Stimulated activated naive CD8-positive, alpha-beta T cell treated with anti-CD3 and anti-CD28 coated beads, Interleukin-15, amount 100 ng/mL, for 72 hours (primary cell): ENCODE data around the gene TSR3.

Experiments used
- ATAC-seq: fragments of 150-1000 bp; cut with Tn5 transposase; 2 replicates; pipeline ENCODE4 v1.10.0; 2021; ENCODE audit warnings: mild to moderate bottlenecking, moderate library complexity
- DNase-seq, 2 donors: peaks; one replicate each; pipeline ENCODE4 v3.0.0; 2021 to 2022
- H3K27ac Mint-ChIP-seq, 2 donors: one replicate each; pipeline ENCODE4 v1.8.0; 2022; ENCODE audit warnings: mild to moderate bottlenecking in 2 of 2, mixed read lengths in 2 of 2, moderate library complexity in 2 of 2
- H3K27me3 Mint-ChIP-seq: one replicate; pipeline ENCODE4 v1.8.0; 2022; ENCODE audit warnings: mixed read lengths
- H3K4me1 Mint-ChIP-seq: one replicate; pipeline ENCODE4 v1.8.0; 2022; ENCODE audit warnings: mild to moderate bottlenecking, mixed read lengths
- H3K4me3 Mint-ChIP-seq, 2 donors: one replicate each; pipeline ENCODE4 v1.8.0; 2022; ENCODE audit warnings: mild to moderate bottlenecking in 2 of 2, mixed read lengths in 2 of 2, moderate library complexity in 1 of 2
- H3K9me3 Mint-ChIP-seq, 2 donors: one replicate each; pipeline ENCODE4 v1.8.0; 2022; ENCODE audit warnings: mixed read lengths in 2 of 2

Gene TSR3

DNA sequence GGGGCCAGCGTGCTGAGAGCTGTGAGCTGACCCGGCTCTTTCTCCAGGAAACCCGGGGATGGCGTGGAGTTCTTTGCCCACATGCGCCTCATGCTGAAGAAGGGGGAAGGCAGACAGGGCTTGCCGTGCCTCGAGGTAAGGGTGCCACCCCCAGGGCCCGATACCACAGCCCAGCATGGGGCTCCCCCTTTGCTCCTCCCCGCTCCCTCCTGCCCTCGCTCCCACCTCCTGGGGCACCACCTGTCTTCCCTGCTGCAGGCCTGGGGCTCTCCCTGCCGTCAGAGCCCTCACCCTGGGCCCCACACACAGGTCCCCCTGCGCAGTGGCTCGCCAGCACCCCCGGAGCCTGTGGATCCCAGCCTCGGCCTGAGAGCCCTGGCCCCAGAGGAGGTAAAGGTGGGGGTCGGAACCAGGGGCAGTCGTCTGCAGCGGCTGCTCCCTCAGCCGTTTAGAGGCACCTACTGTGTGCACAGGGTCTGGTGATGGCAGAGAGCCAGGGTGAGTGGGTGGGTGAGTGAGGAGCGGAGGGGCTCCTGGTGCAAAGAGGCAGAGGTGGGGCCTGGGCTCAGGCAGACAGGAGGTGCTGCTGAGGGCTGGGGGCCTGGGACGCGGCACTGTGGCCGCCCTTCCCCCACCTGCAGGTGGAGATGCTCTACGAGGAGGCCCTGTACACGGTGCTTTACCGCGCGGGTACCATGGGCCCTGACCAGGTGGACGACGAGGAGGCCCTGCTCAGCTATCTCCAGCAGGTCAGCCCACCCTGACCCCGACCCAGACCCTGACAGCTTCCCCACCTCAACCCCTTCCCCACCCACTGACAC lies 12.6 kb downstream of the TSR3 start:
- Mint-ChIP-seq H3K9me3 (no peaks in the 10 kb centered on the region), H3K27ac (no peak overlapping the region), H3K4me3 (no peak overlapping the region), H3K27me3 (peaks cover 28% of the 10 kb centered on the region), H3K4me1 (peaks cover 50% of the 10 kb centered on the region)
- DNase-seq (no peak), ATAC-seq (no peak)

DNA sequence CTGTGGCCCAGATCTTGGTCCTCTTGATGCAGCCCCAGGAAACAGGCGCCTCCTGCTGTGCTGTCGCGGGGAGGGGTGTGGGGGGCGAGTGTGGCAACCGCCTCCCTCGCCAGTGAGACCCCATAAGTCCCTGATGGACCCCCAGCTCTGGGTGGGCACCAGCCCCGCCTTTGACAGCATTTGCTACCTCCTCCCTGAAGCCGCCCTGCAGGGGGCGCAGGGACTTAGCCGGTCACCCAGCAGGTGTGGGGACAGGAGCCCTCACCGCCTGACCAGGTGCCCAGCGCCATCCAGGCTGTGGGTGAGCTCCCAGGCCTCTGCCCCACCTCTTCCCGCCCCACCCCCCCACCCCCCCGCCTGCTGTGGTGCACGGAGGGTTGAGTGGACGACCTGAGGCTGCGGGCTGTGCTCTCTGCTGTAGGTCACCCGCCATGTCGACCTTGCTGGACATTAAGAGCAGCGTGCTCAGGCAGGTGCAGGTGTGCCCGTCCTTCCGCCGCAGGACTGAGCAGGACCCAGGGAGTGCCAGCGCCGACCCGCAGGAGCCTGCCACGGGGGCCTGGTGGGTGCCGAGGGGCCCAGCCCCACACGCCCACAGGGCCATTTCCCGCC lies 13.5 kb downstream of the TSR3 start:
- Mint-ChIP-seq H3K27ac (no peak overlapping the region), H3K4me3 (no peak overlapping the region), H3K4me1 (peaks cover 42% of the 10 kb centered on the region), H3K27me3 (peaks cover 28% of the 10 kb centered on the region), H3K9me3 (no peaks in the 10 kb centered on the region)
- DNase-seq (peak; percentile 34 to 43), ATAC-seq (no peak)

DNA sequence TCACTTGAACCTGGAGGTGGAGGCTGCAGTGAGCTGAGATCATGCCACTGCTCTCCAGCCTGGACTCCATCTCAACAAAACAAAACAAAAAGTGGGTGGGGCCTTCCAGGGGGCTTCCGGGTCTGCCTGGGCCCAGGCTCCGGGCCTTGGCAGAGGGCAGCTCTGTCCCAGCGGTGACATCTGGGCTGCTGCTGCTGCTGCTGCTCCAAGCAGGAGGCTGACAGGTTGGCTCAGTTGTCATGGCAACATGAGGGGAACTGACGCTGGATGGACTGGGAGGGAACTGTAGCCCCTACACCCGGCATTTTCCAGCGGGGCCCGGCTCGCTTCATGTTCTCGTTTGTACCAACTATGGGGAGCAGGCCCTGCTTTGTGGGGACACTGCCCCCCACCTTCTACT lies 14.2 kb downstream of the TSR3 start:
- no peaks in the 10 kb centered on the region for H3K9me3 Mint-ChIP-seq

DNA sequence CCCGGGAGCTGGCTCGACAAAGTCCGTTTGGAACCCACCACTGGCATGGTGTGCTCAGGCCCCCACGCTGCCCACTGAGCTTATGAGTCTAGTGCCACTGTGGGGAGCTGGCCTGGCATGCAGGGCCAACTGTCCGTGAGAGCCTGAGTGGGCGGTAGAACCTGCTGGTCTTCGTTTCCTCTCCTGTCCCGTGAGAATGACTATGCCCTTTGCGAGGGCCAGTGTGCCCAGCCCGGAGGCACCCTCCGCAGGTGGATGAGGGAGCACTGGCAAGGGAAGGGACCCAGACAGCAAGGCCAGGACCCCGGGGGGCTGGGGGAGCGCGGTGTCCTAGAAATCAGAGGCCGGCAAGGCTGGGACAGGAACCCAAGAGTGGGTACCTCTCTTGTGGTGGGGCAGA lies 15.1 kb downstream of the TSR3 start:
- no peak overlapping the region for H3K4me3 Mint-ChIP-seq
- ATAC-seq = no peak
- H3K9me3 Mint-ChIP-seq = no peaks in the 10 kb centered on the region
- no peak overlapping the region for H3K27ac Mint-ChIP-seq
- H3K27me3 Mint-ChIP-seq = peaks cover 44% of the 10 kb centered on the region
- peaks cover 40% of the 10 kb centered on the region for H3K4me1 Mint-ChIP-seq
- no peak for DNase-seq

More for the DNA sequence above, 14.2 kb downstream of the TSR3 start:
- no peak overlapping the region for H3K27ac Mint-ChIP-seq
- peaks cover 40% of the 10 kb centered on the region for H3K4me1 Mint-ChIP-seq
- ATAC-seq (no peak), DNase-seq (no peak)
- peaks cover 35% of the 10 kb centered on the region for H3K27me3 Mint-ChIP-seq
- no peak overlapping the region for H3K4me3 Mint-ChIP-seq

DNA sequence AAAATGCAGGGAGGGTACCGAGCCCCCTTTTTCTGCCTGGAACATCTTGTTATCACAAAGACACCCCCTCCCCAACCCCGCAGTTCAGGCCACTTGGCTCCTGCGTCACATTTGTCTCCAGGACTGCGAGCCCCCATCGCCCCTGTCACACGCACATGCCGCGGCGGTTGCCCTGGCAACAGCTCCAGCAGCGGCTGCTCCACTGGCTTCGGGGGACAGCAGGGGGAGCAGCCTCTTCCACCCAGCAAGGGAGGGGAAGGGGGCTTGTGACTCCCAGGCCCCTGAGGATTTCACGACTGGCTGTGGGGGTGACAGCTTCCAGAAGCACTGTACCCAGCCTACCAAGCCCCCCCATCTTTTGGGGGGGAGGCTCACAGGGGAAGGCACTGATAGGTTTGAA lies 15.7 kb downstream of the TSR3 start:
- no peaks in the 10 kb centered on the region for H3K9me3 Mint-ChIP-seq
- H3K27ac Mint-ChIP-seq = no peak overlapping the region
- DNase-seq (no peak), ATAC-seq (no peak)
- peaks cover 43% of the 10 kb centered on the region for H3K4me1 Mint-ChIP-seq
- H3K4me3 Mint-ChIP-seq = no peak overlapping the region
- peaks cover 50% of the 10 kb centered on the region for H3K27me3 Mint-ChIP-seq

DNA sequence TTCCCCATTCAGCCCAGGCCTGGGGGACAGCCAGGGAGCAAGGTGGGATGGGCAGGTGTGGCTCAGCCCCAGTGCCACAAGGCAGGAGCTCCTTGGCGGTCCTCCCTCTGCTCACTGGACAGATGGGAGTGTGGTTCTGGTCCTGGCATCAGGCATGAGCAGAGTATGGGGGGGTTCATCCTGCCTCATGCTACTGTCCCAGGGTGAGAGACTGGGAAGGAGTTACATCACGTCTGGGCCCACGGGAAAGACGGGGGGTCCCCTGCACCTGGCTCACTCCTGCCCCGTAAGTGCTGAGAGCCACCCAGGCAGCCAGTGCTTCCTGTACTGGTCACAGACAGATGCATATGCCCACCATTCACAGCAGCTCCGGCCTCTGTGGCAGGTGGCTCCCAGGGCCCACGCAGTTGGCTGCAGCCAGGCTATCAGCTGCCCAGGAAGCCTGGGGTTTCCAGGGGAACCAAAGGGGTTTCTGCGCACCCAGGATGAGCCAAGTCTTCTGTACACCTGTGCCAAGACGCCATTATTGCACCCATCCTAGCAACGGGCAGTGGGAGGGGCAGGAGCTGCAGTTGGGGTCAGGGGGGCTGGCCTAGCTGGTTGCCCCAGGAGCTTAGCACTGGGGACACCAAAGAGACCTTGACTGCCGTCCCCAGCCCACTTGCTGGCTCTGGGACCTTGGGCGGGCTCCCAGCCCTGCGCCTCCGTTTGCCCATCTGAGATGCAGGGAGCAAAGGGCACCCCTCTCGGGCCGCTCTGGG lies 16.3 kb downstream of the TSR3 start:
- no peak for DNase-seq
- peaks cover 52% of the 10 kb centered on the region for H3K27me3 Mint-ChIP-seq
- no peak for ATAC-seq
- no peak overlapping the region for H3K27ac Mint-ChIP-seq
- no peak overlapping the region for H3K4me3 Mint-ChIP-seq
- no peaks in the 10 kb centered on the region for H3K9me3 Mint-ChIP-seq
- H3K4me1 Mint-ChIP-seq = peaks cover 43% of the 10 kb centered on the region

DNA sequence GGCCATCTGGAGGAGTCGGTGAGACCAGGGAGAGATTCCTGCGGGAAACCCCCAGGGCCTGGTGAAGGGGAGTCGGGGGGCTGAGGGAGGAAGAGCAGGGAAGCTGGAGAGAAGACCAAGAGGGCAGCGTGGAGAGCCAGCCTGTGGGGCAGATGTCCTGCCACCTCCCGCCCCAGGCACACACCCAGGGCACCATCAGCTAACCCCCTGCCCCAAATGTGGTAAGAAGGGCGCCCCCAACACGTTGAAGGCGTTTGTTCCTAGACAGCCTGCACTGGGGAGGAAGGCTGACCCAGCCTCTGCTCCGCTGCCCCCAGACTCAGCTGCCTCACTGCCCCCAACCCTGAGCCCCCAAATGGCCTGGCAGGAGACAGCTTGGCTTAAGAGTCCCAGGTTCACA lies 16.9 kb downstream of the TSR3 start:
- no peaks in the 10 kb centered on the region for H3K9me3 Mint-ChIP-seq
- no peak overlapping the region for H3K4me3 Mint-ChIP-seq
- H3K4me1 Mint-ChIP-seq = peaks cover 43% of the 10 kb centered on the region
- H3K27me3 Mint-ChIP-seq = peaks cover 52% of the 10 kb centered on the region
- DNase-seq (no peak), ATAC-seq (no peak)
- H3K27ac Mint-ChIP-seq = no peak overlapping the region

DNA sequence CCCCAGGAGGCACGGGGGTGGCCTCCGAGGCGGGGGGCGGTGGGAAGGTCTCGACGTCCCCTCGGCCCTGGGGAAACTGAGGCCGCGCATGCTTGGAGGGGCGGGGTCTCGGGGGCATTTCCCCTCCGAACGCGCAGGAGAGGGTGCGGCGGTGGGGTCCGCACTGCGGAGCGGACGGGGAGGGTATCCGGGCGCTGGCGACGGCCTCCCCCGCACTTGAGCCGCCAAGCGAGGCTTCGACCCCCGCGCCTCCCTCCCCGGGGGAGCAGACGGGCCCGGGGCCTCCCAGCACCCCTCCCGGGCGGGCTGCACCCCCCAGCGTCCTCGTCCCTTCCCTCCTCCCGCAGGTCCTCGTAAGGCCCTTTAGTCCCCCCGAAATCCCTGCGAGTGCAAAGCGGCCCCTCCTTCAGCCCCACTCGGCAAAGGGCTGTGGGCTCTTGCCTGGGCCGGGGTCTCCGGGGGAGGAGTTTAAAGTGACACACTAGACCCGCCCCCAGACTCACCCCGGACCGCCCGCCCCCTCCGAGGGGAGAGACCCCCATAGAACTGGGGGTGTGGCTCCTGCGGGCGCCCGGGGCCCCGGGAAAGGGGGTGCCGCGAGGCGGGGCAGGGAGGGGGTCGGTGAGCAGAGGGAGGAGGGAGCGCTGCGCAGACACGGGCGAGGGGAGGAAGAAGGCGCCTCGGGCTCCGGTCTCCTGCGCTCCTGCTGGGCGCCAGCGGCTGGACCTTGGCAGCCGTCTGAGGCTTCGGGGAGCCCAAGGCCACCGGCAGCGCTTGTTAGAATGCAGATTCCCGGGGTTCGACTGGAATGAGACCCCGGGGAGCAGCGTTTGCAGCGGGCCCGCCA lies 17.6 kb downstream of the TSR3 start:
- Mint-ChIP-seq H3K27ac (no peak overlapping the region), H3K4me3 (peak overlapping the region in 1 of 2 donors; percentile 54), H3K9me3 (no peaks in the 10 kb centered on the region), H3K4me1 (peaks cover 43% of the 10 kb centered on the region), H3K27me3 (peaks cover 52% of the 10 kb centered on the region)
- ATAC-seq (no peak), DNase-seq (no peak)

DNA sequence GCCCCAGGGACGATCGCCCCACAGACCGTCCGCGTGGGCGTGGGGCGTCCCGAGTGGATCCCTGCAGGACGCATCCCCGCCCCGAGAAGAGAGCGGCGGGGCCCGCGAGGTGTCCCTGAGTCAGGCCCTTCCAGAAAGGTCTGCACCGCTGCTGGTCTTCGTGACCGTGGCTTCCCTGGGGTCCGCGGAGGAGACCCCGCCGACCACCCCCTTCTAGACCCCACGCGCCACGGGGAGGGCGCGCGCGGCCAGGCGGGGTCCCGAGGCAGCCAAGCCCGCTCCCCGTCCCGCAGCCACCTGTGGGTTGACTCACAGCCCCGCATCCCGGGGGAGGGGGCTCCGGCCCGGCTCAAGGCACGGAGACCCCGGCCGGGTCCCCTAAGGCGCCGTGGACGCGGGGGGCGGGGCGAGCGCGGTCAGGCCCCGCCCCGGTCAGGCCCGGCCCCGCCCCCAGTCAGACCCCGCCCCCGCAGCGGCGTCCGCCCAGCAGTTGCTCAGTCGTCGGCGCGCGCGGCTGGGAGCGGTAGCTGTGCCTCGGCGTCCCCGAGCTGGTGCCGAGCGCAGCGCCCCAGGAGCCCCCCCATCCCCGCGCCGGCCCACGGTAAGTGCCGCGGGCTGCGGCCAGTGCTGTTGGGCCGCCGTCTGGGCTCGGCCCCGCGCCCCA lies 18.4 kb downstream of the TSR3 start, which contains the start of gene BAIAP3:
Gene BAIAP3, plus strand, starts transcription at position 497 of the 664 bp plus-strand sequence. CDS start 4,905 bp downstream, outside the sequence.
- Mint-ChIP-seq H3K27ac (no peak within 1 kb of the TSS), H3K9me3 (no peaks in the 10 kb centered on the region), H3K4me3 (peak within 1 kb of the TSS; percentile 71 to 77), H3K27me3 (peaks cover 52% of the 10 kb centered on the region), H3K4me1 (peaks cover 43% of the 10 kb centered on the region)
- ATAC-seq (peak; percentile 64), DNase-seq (peak in 1 of 2 donors; percentile 53)

DNA sequence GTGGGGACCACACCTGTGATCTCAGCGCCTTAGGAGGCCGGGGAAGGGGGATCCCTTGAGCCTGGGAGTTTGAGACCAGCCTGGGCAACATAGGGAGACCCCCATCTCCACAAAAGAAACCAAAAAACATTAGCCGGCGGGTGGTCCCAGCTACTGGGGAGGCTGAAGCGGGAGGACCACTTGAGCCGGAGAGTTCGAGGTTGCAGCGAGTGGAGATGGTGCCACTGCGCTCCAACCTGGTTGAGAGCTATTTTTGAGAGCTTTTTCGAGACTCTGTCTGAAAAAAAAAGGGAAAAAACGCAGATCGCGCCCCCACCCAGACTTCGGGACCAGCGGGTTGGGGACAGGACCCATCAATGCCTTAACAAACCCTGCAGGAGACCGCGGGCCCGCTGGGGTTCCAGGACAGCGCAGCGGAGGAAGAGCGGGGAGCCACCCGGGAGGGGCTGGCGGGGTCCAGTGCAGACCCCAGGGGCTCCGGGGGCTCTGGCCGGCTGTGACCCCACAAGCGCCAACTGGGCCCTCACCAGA lies 19.0 kb downstream of the TSR3 start:
- DNase-seq (no peak), ATAC-seq (peak; percentile 13)
- Mint-ChIP-seq H3K27me3 (peaks cover 52% of the 10 kb centered on the region), H3K4me1 (peaks cover 43% of the 10 kb centered on the region), H3K27ac (no peak overlapping the region), H3K4me3 (peak overlapping the region; percentile 71 to 77), H3K9me3 (no peaks in the 10 kb centered on the region)

DNA sequence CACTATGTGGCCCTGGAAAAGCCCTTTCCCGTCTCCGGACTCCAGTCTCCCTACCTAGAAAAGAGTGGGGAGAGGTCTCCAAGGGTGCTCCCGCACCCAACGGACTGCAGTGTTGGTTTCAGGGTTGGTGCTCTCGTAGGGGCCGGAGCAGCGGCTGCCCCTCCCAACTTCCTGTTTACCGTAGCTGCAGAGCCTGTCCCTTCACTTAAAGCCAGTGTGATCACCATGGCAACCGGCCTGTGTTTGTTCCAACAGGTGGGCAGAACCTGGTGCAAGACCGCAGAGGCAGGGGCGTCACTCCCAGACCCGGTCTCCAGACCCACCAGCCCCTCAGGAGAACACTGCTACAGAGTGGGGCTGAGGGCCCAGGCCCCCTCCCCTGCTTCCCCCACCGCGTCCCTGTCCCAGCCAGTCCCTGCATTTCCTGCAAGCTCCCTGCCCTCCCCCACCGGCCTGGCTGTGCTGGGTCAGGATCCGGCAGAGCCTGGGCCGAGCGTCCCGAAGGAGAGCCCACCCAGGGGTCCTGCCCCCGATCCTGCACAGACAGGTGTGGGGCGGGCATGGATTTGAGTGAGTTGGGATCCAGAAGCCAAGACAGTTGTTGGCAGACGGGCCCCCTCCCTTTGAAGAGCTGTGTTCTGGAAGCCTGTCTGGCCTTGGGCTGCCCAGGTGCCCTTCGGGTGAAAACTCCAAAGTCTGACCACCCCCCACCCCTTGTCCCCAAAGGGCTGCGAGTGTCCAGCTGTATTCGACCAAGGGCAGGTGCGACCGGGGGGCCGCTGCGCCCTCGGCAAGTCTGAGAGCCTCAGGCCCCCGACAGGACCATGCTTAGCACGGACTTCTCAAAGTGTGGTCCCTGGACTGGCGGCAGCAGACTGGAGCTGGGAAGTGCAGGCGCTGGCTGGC lies 19.7 kb downstream of the TSR3 start:
- peak overlapping the region; percentile 71 to 77 for H3K4me3 Mint-ChIP-seq
- H3K27ac Mint-ChIP-seq = no peak overlapping the region
- DNase-seq (peak; percentile 37 to 60), ATAC-seq (peak; percentile 35)
- H3K4me1 Mint-ChIP-seq = peaks cover 43% of the 10 kb centered on the region
- H3K27me3 Mint-ChIP-seq = peaks cover 52% of the 10 kb centered on the region
- no peaks in the 10 kb centered on the region for H3K9me3 Mint-ChIP-seq

DNA sequence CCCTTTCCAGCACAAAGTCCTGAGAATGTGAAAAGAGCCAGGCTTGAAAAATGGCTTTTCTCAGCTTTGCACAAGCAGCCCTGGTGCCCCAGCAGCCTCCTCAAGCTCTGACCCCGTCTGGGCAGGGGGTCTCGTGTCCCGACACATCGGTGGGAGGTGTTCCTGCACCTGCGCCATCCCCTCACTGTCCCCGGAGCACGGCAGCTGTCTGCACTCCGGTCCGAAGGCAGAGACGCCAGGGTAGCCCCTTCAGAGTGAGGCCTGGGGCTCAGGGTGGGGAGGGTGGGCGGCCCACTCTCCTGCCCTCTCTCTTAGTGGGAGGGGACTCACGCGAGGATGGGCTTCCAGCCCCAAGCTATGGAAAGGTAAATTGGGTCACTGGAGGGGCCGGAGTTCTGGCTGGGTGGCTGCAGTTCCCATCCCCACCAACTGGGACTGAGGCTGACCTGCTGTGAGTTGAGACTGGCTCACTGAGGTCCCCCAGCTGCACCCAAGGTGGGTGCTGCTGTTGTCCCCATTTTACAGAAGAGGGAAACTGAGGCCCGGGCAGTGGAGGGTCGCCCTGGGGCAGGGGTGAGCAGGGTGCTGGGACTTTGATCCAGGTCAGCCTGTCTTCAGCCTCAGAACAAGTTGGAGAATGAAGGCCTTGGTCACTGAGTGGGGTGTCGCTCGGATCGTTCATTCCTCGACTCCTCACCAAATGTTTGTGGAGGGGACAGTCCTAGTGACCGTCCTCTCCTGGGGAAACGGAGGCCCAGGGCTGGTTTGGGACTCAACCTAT lies 20.6 kb downstream of the TSR3 start:
- no peak for DNase-seq
- H3K27me3 Mint-ChIP-seq = peaks cover 45% of the 10 kb centered on the region
- no peaks in the 10 kb centered on the region for H3K9me3 Mint-ChIP-seq
- ATAC-seq = no peak
- H3K27ac Mint-ChIP-seq = peak overlapping the region in 1 of 2 donors; percentile 95
- H3K4me1 Mint-ChIP-seq = peaks cover 42% of the 10 kb centered on the region
- H3K4me3 Mint-ChIP-seq = peak overlapping the region in 1 of 2 donors; percentile 49
